Raji (cell line): Measurements from ENCODE around the gene ANAPC16.

Experiments
- POLR2A ChIP-seq: IDR thresholded peaks from 2 replicates; pipeline ENCODE4 v1.6.1; 2011; ENCODE audit warnings: low read depth, low read length, control low read depth; ENCODE audit not compliant: insufficient read depth

The ANAPC16 gene

DNA sequence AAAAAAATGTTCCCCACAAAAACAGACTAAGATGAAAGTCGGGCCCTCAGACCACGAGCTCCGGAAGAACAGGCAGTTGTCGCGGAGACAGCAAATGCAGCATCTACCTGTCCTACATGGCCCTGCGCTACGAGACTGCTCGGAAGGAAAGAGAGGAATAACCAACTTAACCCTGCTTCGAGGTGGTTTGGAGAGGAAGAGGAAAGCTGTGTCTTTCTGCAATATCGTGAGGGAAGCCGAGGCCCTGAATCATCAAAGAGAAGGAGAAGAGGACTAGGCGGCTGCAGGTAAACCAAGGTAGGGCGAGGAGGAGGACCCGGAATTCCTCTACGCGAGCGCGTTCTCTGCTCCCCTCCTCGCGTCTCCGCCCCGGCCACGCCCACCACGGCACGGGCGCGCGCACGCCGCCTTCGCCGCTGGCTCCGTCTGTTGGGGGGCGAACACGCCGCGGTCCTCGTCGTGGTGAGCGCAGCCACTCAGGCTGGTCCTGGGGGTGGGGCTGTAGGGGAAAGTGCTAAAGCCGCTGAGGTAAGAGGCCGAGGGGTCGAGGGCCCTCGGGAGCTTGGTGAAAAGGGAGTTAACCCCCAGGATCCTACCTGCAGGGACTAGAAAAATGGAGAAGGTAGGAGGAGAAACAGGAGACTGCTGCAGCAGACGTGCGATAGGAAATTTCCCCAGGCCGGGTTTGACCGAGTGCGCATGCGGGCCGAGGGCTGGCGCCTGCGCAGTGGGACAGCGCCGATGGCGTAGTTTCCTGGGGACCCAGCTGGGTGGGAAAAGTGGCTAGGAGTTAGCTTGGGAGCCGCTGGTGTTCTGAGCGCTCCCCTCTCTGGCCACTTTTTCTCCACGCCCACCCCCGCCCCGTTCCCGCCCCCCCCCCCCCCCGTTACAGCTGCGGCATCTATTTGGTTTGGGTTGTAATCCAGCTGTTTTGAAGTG, at the start of gene ANAPC16, which contains the start of gene ASCC1:
Gene ANAPC16 (plus strand): TSS at position 402 of the 939 bp plus-strand sequence. CDS start 7,903 bp downstream, outside the sequence.
Gene ASCC1 (minus strand): TSS at position 666 of the 939 bp plus-strand sequence. CDS start 2,978 bp downstream, outside the sequence.
- TF ChIP-seq POLR2A, result peak; percentile 99

DNA sequence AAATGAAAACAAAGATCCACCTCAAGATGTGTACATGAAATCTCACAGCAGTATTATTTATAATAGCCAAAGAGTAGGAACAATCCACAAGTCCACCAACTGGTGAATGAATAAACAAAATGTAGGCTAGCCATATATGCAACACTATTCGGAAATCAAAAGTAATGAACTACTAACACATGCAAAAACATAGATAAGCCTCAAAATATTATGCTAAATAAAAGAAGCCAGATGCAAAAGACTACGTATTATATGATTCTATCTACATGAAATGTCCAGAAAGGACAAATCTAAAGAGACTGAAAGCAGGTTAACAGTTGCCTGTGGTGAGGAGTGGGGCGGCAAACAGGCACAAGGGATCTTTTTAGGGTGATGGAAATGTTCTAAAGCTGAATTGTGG, 48.7 kb upstream of the ANAPC16 start:
- no peak for TF ChIP-seq POLR2A

GRCh38 chr10:72170263-72170662, 45.5 kb upstream of the ANAPC16 start:
- TF ChIP-seq POLR2A, result no peak

GRCh38 chr10:72170733-72171132, 45.1 kb upstream of the ANAPC16 start:
- TF ChIP-seq POLR2A, result no peak

- no peak for TF ChIP-seq POLR2A
Observed at GRCh38 chr10:72171175-72171630, 44.6 kb upstream of the ANAPC16 start.

GRCh38 chr10:72173262-72173618, 42.6 kb upstream of the ANAPC16 start:
- TF ChIP-seq POLR2A, result no peak

GRCh38 chr10:72173619-72174296, 42.1 kb upstream of the ANAPC16 start:
- no peak for TF ChIP-seq POLR2A

DNA sequence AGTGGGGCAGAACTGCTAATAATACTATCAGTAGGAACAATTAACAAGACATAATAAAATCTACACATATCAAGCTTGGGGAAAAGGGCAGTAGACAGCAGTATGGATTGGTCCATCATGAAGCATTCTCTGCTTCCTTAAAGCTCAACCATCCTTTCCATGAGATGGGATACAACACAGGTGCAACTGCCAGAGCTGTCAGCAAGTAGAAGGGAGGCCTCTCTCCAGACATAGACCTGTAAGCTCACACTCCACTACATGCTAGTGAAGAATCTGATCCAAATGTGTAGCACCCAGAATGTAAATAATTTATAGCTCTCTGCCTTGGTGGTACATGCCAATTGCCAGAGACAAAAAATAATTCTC, 41.5 kb upstream of the ANAPC16 start:
- TF ChIP-seq POLR2A, result no peak

GRCh38 chr10:72175149-72175548, 40.7 kb upstream of the ANAPC16 start:
- TF ChIP-seq POLR2A, result no peak

DNA sequence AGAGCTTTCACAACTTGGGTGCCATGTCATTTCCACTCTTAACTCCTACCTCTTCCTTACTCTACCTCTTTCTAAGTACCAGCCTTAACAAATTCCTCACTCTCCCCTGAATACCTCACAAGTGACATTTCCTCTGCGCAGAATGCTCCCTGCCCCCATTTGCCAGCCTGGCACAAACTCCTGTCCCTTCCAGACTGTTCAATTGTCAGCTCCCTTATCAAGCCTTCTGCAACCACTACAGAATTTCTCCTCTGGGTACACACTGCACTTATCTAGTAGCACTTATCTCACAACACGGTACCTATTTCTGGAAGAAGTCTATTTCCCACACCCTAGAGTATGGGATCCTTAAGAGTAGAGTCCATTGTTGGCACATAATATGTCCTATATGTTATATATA, 39.1 kb upstream of the ANAPC16 start:
- TF ChIP-seq POLR2A, result no peak

DNA sequence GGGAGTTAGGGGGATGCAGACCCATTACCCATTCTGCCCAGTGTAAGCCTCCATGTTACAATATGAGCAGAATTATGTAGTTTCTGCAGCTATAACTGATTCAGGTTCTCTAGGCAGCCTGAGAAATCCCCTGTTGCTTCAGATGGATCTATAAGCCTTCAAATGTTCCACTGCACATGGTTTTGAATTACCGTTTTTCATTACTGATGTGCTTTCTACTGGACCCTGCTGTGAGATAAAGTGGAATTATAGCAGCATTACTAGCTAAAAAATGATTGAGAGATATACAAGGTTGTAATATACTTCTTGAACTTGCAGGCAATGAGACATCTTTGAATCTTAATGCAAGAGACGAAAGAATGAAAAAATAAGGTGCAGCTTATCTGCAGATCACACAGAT, 38.4 kb upstream of the ANAPC16 start:
- TF ChIP-seq POLR2A, result no peak

- TF ChIP-seq POLR2A, result no peak
Observed at GRCh38 chr10:72184156-72184555, 31.7 kb upstream of the ANAPC16 start.

DNA sequence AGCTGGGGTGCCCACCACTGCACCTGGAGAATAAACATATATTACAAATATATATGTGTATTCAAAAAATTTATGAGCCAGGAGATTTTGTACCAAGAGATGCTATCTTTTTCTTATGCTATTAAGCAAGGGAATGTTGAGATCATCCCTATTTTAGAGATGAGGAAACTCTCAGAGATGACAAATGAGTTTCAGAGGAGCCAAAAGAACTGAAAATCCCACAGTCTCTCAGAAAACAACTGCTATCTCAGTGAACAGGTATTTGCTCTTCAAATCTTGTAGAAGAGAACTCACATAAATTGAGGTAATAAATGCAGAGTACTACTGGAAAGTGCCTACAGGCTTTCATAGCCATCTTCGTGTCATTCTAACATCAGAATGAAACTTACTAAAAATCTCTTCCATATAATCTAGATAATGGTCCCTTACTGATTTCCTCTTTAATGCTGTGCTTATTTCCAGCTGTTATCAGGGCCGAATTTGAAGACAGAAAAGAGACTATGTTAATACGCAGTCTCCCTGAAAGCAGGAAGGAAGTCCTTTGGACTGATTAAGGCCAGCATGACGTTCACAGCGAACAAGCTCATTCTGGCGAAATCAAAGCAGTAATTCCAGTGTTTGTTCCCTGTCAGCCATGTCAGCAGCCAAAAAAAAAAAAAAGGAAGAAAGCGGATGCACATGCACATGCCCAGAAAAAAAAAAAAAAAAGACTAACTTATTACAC, 29.4 kb upstream of the ANAPC16 start:
- TF ChIP-seq POLR2A, result no peak

GRCh38 chr10:72186982-72187330, 28.9 kb upstream of the ANAPC16 start:
- no peak for TF ChIP-seq POLR2A

- no peak for TF ChIP-seq POLR2A
Observed at GRCh38 chr10:72194949-72195348, 20.9 kb upstream of the ANAPC16 start.
